KG1 (cell line): Measurements from ENCODE around the gene CBX4.

Source experiments
- DNase-seq: peaks from one replicate; lab custom pipeline; 2025; lab: John Stamatoyannopoulos, UW

CBX4 gene

GRCh38 chr17:79799174-79799537 lies 40.1 kb downstream of the CBX4 start:
- DNase-seq: no peak

- no peak for DNase-seq
Measured at GRCh38 chr17:79798299-79799173, 40.7 kb downstream of the CBX4 start.

GRCh38 chr17:79797492-79798298 lies 41.5 kb downstream of the CBX4 start:
- DNase-seq: no peak

GRCh38 chr17:79796763-79797491 lies 42.3 kb downstream of the CBX4 start, which contains the start of gene CBX8:
Gene CBX8, minus strand, starts transcription at chr17:79797077. Its CDS starts 79 bp downstream, at chr17:79796998.
- peak; percentile 96 for DNase-seq

GRCh38 chr17:79796444-79796762 lies 42.8 kb downstream of the CBX4 start:
- no peak for DNase-seq

- DNase-seq: no peak
Measured at GRCh38 chr17:79795795-79796443, 43.3 kb downstream of the CBX4 start.

- DNase-seq: no peak
Measured at GRCh38 chr17:79794659-79795511, 44.4 kb downstream of the CBX4 start.

GRCh38 chr17:79793924-79794304 lies 45.3 kb downstream of the CBX4 start:
- DNase-seq: no peak

GRCh38 chr17:79792984-79793923 lies 46.0 kb downstream of the CBX4 start:
- DNase-seq: no peak

GRCh38 chr17:79792341-79792871 lies 46.8 kb downstream of the CBX4 start:
- DNase-seq: no peak

- DNase-seq: no peak
Measured at GRCh38 chr17:79791735-79792161, 47.5 kb downstream of the CBX4 start.

GRCh38 chr17:79790805-79791734 lies 48.2 kb downstream of the CBX4 start:
- DNase-seq: no peak

- no peak for DNase-seq
Measured at GRCh38 chr17:79789943-79790804, 49.1 kb downstream of the CBX4 start.

- DNase-seq: no peak
Measured at GRCh38 chr17:79788989-79789942, 50.0 kb downstream of the CBX4 start.

GRCh38 chr17:79788455-79788854 lies 50.8 kb downstream of the CBX4 start:
- no peak for DNase-seq

- no peak for DNase-seq
Measured at GRCh38 chr17:79786930-79787643, 52.2 kb downstream of the CBX4 start.
